Activated CD4-positive, alpha-beta T cell treated with anti-CD3 and anti-CD28 coated beads, Interleukin-2, Interleukin-6, amounts not matched to agents 100 ng/mL and 50 ng/mL, durations not matched to agents 16 hours and 8 hours (primary cell): ENCODE measurements around the gene HHIP.

Experiments used
- DNase-seq: peaks from one replicate; pipeline ENCODE4 v3.0.0-alpha.2; 2020

HHIP gene

GRCh38 chr4:144658015-144658567 is 12.1 kb downstream of the HHIP start:
- DNase-seq = no peak

- DNase-seq = no peak
Observed at GRCh38 chr4:144658903-144659302, 12.9 kb downstream of the HHIP start.

DNA sequence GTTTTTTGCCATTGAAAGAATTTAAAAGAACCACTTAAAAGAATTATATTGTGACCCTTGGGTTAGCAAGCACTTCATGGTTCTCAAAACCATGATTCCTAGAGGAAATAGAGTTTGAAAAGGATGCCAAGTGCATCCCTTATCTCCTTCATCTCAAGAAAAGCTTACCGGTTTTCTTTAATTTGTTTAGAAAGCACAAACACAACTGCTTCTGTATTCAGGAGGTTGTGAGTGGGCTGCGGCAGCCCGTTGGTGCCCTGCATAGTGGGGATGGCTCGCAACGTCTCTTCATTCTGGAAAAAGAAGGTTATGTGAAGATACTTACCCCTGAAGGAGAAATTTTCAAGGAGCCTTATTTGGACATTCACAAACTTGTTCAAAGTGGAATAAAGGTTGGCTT is 13.5 kb downstream of the HHIP start:
- DNase-seq = no peak

GRCh38 chr4:144663834-144664475 is 18.0 kb downstream of the HHIP start:
- no peak for DNase-seq

GRCh38 chr4:144666539-144667175 is 20.7 kb downstream of the HHIP start:
- no peak for DNase-seq

- no peak for DNase-seq
Observed at GRCh38 chr4:144667500-144667899, 21.5 kb downstream of the HHIP start.

- DNase-seq = no peak
Observed at GRCh38 chr4:144670776-144671175, 24.8 kb downstream of the HHIP start.

DNA sequence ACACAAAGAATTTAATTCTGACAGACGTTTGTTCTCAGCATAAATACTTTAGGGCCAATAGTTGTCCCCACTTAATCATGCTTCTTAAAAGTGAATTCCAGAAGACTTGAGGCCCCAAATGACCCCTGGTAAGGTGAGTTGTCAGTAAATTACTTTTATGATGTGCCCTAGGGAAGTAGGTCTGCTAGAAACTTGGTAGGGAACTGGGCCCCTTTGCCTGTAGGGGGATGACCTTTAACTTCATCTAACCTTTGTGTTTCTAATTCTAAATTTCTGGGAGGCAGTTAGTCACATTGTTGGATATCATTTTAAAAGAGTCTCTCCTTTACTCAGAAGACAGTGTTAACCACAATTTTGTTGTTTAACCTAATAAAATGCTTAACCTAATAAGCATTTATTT is 28.8 kb downstream of the HHIP start:
- no peak for DNase-seq

DNA sequence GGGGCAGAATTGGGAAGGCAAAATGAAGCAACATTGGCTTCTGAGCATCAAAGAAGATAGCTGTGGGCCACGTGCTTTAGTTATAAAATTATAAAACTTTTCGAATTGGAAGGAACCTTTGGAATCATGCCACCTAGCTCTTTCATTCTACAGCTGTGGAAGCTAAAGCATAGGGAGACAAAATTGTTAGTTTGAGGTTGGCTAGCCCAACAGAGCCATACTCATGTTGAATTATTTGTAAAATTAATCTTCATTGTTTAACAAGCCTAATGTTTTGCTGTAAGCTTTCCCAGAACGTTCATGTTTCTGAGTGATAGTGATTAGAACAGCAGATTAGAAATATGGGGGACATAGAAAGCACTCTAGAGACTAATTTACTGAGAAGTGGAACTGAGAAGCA is 35.9 kb downstream of the HHIP start:
- DNase-seq = no peak

GRCh38 chr4:144683516-144683915 is 37.6 kb downstream of the HHIP start:
- no peak for DNase-seq

GRCh38 chr4:144685911-144686310 is 40.0 kb downstream of the HHIP start:
- no peak for DNase-seq

DNA sequence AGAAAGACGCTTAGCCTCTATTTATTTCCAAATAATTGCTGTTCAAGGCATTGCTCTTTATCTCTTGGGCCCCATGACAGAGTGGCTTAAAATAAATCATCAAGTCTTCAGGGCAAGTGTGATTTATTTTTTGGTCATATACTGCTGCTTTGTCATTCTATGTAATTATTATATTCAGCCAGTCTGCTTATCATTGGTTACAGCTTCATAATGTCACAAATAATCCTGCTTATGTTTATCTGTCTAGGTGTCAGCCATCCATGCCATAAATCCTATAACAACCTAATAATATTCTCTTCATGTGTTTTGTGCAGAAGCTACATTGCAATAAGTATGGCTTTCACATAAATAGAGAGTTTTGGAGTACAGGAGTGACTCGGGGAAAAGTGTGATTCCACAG is 41.0 kb downstream of the HHIP start:
- DNase-seq = no peak

GRCh38 chr4:144687466-144687865 is 41.5 kb downstream of the HHIP start:
- DNase-seq = no peak

GRCh38 chr4:144688035-144688569 is 42.1 kb downstream of the HHIP start:
- no peak for DNase-seq

GRCh38 chr4:144689125-144689524 is 43.2 kb downstream of the HHIP start:
- no peak for DNase-seq

DNA sequence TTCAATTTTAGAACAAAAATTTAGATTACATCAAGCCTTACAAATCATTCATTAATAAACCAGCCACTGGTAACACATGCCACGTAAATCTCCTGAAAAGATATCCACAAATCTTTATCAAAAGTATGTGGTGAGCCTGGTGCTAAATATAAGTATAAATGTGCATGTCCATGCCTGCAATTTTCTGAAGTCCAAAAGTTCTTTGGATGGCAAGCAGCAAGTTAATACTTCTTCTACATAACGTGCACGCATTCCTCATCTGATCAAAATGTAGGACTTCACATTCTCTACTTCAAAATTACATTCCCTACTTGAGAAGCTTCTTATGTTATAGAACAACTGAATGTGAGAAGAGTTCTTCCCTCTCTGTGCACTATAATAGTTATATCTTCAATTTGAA is 49.8 kb downstream of the HHIP start:
- DNase-seq = no peak

DNA sequence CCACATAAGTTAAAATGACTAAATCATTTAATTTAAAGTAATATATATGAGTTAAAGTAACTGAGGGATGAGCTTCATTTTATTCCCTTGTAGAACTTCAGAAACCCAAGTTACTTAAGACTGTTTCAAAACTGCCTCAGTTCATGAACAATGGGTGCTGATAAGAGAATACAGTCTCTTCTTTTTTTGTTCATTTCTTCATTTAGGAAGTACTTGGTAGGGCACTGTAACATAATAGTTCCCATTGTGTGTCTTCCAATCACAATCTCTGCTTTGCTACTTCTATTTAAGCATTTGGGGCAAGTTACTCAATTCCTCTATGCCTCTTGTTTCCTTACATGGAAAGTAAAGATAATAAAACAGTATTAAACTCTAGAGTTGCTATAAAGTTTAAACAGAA is 50.4 kb downstream of the HHIP start:
- DNase-seq = no peak

DNA sequence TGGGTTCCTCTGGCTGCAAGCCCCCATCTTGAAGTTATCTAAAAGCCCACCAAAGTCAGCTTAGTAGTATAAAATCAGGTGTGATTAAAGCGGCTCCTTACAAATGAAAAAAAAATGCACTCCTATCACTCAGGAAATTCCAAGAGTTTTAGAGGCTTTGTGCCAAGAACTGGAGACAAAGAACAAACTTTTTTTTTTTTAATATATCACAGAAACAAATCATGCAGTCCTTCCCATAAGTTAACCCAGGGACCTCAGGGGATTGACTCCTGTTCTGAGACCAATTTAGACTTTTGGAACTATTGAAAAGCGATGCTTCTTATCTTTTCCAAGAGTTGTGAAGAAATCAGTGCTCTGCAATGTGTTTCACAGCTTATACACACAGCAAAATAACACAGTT is 53.6 kb downstream of the HHIP start:
- no peak for DNase-seq

- no peak for DNase-seq
Observed at GRCh38 chr4:144701683-144702233, 55.8 kb downstream of the HHIP start.

- DNase-seq = no peak
Observed at GRCh38 chr4:144703494-144703893, 57.5 kb downstream of the HHIP start.

- no peak for DNase-seq
Observed at GRCh38 chr4:144705601-144706590, 59.9 kb downstream of the HHIP start.

DNA sequence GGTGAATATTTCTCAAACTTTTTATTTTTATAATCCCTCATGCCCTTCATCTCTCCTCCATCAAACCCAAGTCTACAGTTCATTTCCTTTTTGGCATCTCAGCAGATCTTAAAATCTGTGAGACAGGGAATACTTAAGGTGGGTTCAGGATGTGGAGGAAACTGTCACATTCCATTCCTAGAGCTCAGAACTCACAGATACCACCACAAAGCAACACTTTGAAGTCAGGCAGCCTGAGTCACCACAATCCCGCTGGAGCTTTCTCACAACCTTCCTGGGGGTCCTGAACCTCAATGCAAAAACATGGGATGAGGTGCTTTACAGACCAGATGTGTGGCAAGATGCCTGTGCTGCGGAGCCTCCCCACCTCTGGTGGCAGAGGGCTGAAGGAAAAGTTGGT is 63.2 kb downstream of the HHIP start:
- DNase-seq = no peak
